GM12878 (cell line): ENCODE measurements around the gene PYGB. TPM values are rescaled to one million over a fixed set of nuclear protein-coding genes. Genes with fewer than 3 reads are reported as not detected.

Experiments used
- ATAC-seq: fragments of 200-7000 bp; cut with Tn5 transposase; 3 replicates; pipeline ENCODE4 v1.9.1; 2020; ENCODE audit warnings: mild to moderate bottlenecking, moderate library complexity
- BruUV-seq: library from RNA; stranded (reverse); fragments of 400-500 nt; replicated peaks from 2 replicates; lab custom pipeline; 2021; lab: Mats Ljungman, UMichigan
- CTCF ChIA-PET: fragments of 300-600 bp; sonication (Branson Sonifier 250); formaldehyde crosslinking; extraction: SDS; loops from one replicate; lab custom pipeline; 2021; ENCODE audit warnings: inconsistent platforms; lab: Yijun Ruan, JAX
- POLR2A ChIA-PET: fragments of 350-600 bp; formaldehyde crosslinking; extraction: SDS; loops from one replicate; lab custom pipeline; 2021; ENCODE audit warnings: inconsistent platforms; lab: Charles Lee
- RAD21 ChIA-PET: fragments of 300-600 bp; sonication (Branson Sonifier 250); formaldehyde crosslinking; loops from one replicate; lab custom pipeline; 2023; ENCODE audit warnings: antibody characterized with exemption; ENCODE audit not compliant: unreplicated experiment; lab: Charles Lee
- SMC1A ChIA-PET: fragments of 300-600 bp; sonication (Branson Sonifier 250); formaldehyde crosslinking; loops from one replicate; lab custom pipeline; 2023; ENCODE audit not compliant: unreplicated experiment, uncharacterized antibody; lab: Charles Lee
- DNase-seq: peaks from one replicate; pipeline ENCODE4 v3.0.0-alpha.2; 2011; ENCODE audit warnings: low read depth, low spot score
- FAIRE-seq: peaks from 3 replicates; lab custom pipeline; 2011; peaks lifted over from hg19 to GRCh38; lab: Jason Lieb, UNC
- H2AFZ ChIP-seq: 2 replicates; pipeline ENCODE4 v1.6.0; 2011; ENCODE audit warnings: low read depth, low read length, control low read depth; ENCODE audit not compliant: control insufficient read depth
- H3K27ac ChIP-seq: 2 replicates; pipeline ENCODE4 v1.5.1; 2011; ENCODE audit warnings: control low read depth; ENCODE audit not compliant: control insufficient read depth, insufficient read depth
- H3K27me3 ChIP-seq, 2 experiments: replicated peaks in 1 of 2; 2 replicates each; pipeline versions ENCODE4 v1.6.0 to v1.6.1; 2011; ENCODE audit warnings: low read length in 1 of 2; ENCODE audit not compliant: control insufficient read depth in 2 of 2, insufficient read depth in 2 of 2
- H3K36me3 ChIP-seq, 2 experiments: 2 replicates each; pipeline ENCODE4 v1.5.1; 2011; ENCODE audit warnings: low read length in 1 of 2; ENCODE audit not compliant: control insufficient read depth in 2 of 2, insufficient read depth in 2 of 2
- H3K4me1 ChIP-seq: 2 replicates; pipeline ENCODE4 v1.6.1; 2011; ENCODE audit warnings: mild to moderate bottlenecking, low read length, moderate library complexity, mixed read lengths; ENCODE audit not compliant: control insufficient read depth, insufficient read depth
- H3K4me2 ChIP-seq: 2 replicates; pipeline ENCODE4 v1.6.0; 2011; ENCODE audit warnings: control low read depth; ENCODE audit not compliant: control insufficient read depth, insufficient read depth
- H3K4me3 ChIP-seq: fragments of 200-600 bp; sonication (generic); 2 replicates; pipeline ENCODE4 v1.5.1; 2016
- H3K79me2 ChIP-seq: 2 replicates; pipeline ENCODE4 v1.6.0; 2011; ENCODE audit warnings: low read length; ENCODE audit not compliant: control insufficient read depth, insufficient read depth
- H3K9ac ChIP-seq: 2 replicates; pipeline ENCODE4 v1.8.0; 2011; ENCODE audit warnings: low read length, control low read depth, mixed read lengths; ENCODE audit not compliant: control insufficient read depth, insufficient read depth
- H3K9me3 ChIP-seq: replicated peaks from 3 replicates; pipeline ENCODE4 v1.5.1; 2011; ENCODE audit warnings: mild to moderate bottlenecking, low read length; ENCODE audit not compliant: control insufficient read depth, insufficient read depth
- H4K20me1 ChIP-seq: 2 replicates; pipeline ENCODE4 v1.6.0; 2011; ENCODE audit not compliant: control insufficient read depth, insufficient read depth
- BACH1 ChIP-seq: fragments of 450-650 bp; IDR thresholded peaks from 2 replicates; pipeline ENCODE4 v1.6.1; 2017; ENCODE audit warnings: mild to moderate bottlenecking, borderline replicate concordance
- BCL11A ChIP-seq: IDR thresholded peaks from 2 replicates; pipeline ENCODE4 v1.6.1; 2011; ENCODE audit warnings: low read depth, low read length
- EED ChIP-seq: sonication (generic); IDR thresholded peaks from 2 replicates; pipeline ENCODE4 v1.6.1; 2016; ENCODE audit warnings: antibody characterized with exemption, low read depth
- IRF4 ChIP-seq: IDR thresholded peaks from 2 replicates; pipeline ENCODE4 v1.6.1; 2011; ENCODE audit warnings: low read depth, low read length
- KAT2A ChIP-seq: conservative IDR thresholded peaks from 2 replicates; pipeline ENCODE4 v1.6.1; 2011; ENCODE audit warnings: low read depth, low read length; ENCODE audit not compliant: control insufficient read depth
- SP1 ChIP-seq: IDR thresholded peaks from one replicate; pipeline ENCODE4 v1.6.1; 2011; ENCODE audit warnings: low read depth, low read length
- SUZ12 ChIP-seq: fragments of 200-600 bp; sonication (generic); IDR thresholded peaks from one replicate; pipeline ENCODE4 v1.6.1; 2018; ENCODE audit warnings: antibody characterized with exemption, mild to moderate bottlenecking; ENCODE audit not compliant: unreplicated experiment
- WGBS: methylation state at CpG from one replicate; pipeline ENCODE4 v1.1.6; 2016; ENCODE audit warnings: low lambda C conversion rate; ENCODE audit not compliant: insufficient replicate concordance, insufficient coverage; ENCODE audit errors: missing lambda C conversion rate; 5-methylcytosine and 5-hydroxymethylcytosine counted together
- in situ Hi-C: fragments of 300-500 bp; cut with MboI; formaldehyde crosslinking; loops from 9 replicates; pipeline ENCODE4 v1.14.3; 2018; ENCODE audit warnings: mixed read lengths
- intact Hi-C: fragments of 100-400 bp; cut with micrococcal nuclease; formaldehyde crosslinking; loops from one replicate; pipeline ENCODE4 v1.14.2; 2022; ENCODE audit not compliant: unreplicated experiment
- polyA plus RNA-seq, 11 experiments: library from polyadenylated mRNA; depleted of rRNA in 4 of 11; unstranded in 6 of 11; stranded (reverse) in 5 of 11; fragments of >200 nt; fragmentation: Nextera tagmentation in 4 of 11; fragmentation: Illumina TruSeq in 1 of 11; extraction: Ambion mirVana in 4 of 11; extraction: Trizol in 1 of 11; gene quantifications; 1 replicate in 1 of 11; 2 replicates in 10 of 11; pipeline versions ENCODE4 v1.2.1 to v1.2.3, GENCODE V29; 2011 to 2016; ENCODE audit warnings: inconsistent platforms in 2 of 11, missing spikeins in 2 of 11, low read depth in 1 of 11
- total RNA-seq, 4 experiments: library from RNA; depleted of rRNA in 3 of 4; stranded (reverse); fragments of >200 nt in 3 of 4; fragmentation: Illumina TruSeq in 1 of 4; extraction: Trizol in 1 of 4; gene quantifications; 2 replicates each; pipeline versions ENCODE4 v1.2.1 to v1.2.3, GENCODE V29; 2013 to 2021
- TF ChIP-seq, protein P1 (sequence below): fragments of 150-350 bp; IDR thresholded peaks from 2 replicates; pipeline ENCODE4 v1.6.1; 2014; ENCODE audit warnings: mild to moderate bottlenecking, low read depth, low read length

Gene PYGB
- total and polyA plus RNA-seq, 10 of the 15 experiments (the other 5 are each of a cell fraction or from before 2014, with no cell fraction given) = 0.34 to 33.5 (median 21.8) TPM

DNA sequence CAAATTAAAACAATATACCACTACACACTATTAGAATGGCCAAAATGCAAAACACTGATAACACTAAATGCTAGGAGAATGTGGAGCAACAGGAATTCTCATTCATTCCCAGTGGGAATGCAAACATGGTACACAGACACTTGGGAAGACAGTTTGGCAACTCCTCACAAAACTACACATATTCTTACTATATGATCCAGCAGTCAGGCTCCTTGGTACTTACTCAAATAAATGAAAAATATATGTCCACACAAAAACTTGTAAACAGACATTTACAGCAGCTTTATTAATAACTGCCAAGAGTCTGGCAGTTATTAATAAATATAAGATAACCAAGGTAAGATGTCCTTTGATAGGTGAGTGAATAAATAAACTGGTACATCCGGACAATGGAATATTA is 97.8 kb downstream of the PYGB start:
- H3K27ac ChIP-seq = no peak overlapping the region
- no peak overlapping the region for H2AFZ ChIP-seq
- SMC1A ChIA-PET = interaction anchor here (1.5 kb wide), 1 partner anchor 25 kb away, joined by 4 read pairs; no protein-coding TSS in a partner anchor
- H3K4me1 ChIP-seq = no peaks in the 10 kb centered on the region
- no TSS peak for BruUV-seq
- no peaks in the 10 kb centered on the region for H3K27me3 ChIP-seq
- in situ Hi-C loops = no loop called here
- no peak overlapping the region for H3K4me3 ChIP-seq
- TF ChIP-seq SUZ12 (no peak), SP1 (no peak), IRF4 (no peak), EED (no peak), BACH1 (no peak), KAT2A (no peak), BCL11A (no peak)
- TF ChIP-seq, protein P1, sequence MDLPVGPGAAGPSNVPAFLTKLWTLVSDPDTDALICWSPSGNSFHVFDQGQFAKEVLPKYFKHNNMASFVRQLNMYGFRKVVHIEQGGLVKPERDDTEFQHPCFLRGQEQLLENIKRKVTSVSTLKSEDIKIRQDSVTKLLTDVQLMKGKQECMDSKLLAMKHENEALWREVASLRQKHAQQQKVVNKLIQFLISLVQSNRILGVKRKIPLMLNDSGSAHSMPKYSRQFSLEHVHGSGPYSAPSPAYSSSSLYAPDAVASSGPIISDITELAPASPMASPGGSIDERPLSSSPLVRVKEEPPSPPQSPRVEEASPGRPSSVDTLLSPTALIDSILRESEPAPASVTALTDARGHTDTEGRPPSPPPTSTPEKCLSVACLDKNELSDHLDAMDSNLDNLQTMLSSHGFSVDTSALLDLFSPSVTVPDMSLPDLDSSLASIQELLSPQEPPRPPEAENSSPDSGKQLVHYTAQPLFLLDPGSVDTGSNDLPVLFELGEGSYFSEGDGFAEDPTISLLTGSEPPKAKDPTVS = no peak
- TF ChIP-seq, all 136 proteins: peak for 0
- H3K36me3 ChIP-seq = no peaks in the 10 kb centered on the region; a peak in 1 of 4 replicates
- no peak overlapping the region for H3K9ac ChIP-seq
- H3K79me2 ChIP-seq = peaks cover 25% of the 10 kb centered on the region
- no peak for FAIRE-seq
- H3K9me3 ChIP-seq = no peaks in the 10 kb centered on the region
- ChIA-PET CTCF (no interaction called here), POLR2A (interaction anchor here (1.2 kb wide), 1 partner anchor 21 kb away, joined by 3 read pairs; no protein-coding TSS in a partner anchor), RAD21 (no interaction called here)
- WGBS = 93% methylated on average over 1 of the region's 1 CpG
- H4K20me1 ChIP-seq = peaks cover 2% of the 10 kb centered on the region; the same call in 1 of the 2 replicates
- no peak for ATAC-seq
- intact Hi-C loops = no loop called here
- H3K4me2 ChIP-seq = no peak overlapping the region
- no peak for DNase-seq
